ENCODE measurements around the gene SPATA17. TPM values are rescaled to one million over a fixed set of nuclear protein-coding genes. Genes with fewer than 3 reads are reported as not detected.

Gene SPATA17
- total RNA-seq, 3 donors from 2014 or later (not counting 1 experiment from before 2014, with no cell fraction given): not detected

DNA sequence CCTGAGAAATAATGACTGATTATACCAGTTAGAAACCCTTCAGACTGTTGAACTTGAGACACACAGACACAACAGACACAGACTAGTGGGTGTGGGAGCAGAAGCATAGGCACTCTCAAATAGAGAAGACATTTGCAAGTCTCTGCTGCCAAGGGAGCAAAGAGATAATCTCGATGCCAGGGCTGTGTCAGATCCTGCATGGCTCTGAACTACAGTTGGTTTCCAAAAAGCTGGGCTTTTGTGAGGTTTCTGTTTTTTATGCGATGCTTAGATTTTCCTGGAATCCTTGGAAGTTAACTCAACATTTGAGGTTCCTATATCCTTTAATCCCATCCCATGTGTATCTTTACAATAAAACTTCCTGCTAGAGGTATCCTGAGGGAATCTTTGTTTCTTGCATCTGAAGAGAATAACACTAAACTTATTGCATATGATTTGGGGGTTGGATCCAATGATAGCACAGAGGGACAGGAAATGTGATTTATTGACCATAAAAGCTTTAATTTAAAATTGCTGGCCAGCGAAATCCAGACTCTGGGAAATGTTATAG, 236.4 kb downstream of the SPATA17 start:
- TF ChIP-seq, protein P1, sequence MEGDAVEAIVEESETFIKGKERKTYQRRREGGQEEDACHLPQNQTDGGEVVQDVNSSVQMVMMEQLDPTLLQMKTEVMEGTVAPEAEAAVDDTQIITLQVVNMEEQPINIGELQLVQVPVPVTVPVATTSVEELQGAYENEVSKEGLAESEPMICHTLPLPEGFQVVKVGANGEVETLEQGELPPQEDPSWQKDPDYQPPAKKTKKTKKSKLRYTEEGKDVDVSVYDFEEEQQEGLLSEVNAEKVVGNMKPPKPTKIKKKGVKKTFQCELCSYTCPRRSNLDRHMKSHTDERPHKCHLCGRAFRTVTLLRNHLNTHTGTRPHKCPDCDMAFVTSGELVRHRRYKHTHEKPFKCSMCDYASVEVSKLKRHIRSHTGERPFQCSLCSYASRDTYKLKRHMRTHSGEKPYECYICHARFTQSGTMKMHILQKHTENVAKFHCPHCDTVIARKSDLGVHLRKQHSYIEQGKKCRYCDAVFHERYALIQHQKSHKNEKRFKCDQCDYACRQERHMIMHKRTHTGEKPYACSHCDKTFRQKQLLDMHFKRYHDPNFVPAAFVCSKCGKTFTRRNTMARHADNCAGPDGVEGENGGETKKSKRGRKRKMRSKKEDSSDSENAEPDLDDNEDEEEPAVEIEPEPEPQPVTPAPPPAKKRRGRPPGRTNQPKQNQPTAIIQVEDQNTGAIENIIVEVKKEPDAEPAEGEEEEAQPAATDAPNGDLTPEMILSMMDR (IDR thresholded peaks at IDR 0.05): no peak
- Mint-ChIP-seq H3K4me3 (no peak overlapping the region), H3K27ac (no peak overlapping the region), H3K9me3 (peaks cover 4 to 9% of the 10 kb centered on the region in 2 donors), H3K36me3 (no peaks in the 10 kb centered on the region), H3K27me3 (ENCODE audit: low read depth in 2 of 2) (no peaks in the 10 kb centered on the region), H3K4me1 (no peaks in the 10 kb centered on the region)
- Histone ChIP-seq H3K4me3 (ENCODE audit: low read length) (no peak overlapping the region), H3K27me3 (ENCODE audit: control insufficient read depth, insufficient read depth, low read length) (no peaks in the 10 kb centered on the region), H3K36me3 (ENCODE audit: control insufficient read depth, insufficient read depth, low read length) (no peaks in the 10 kb centered on the region), H3K27ac (ENCODE audit: low read length) (no peak overlapping the region), H3K4me1 (ENCODE audit: control insufficient read depth, insufficient read depth, low read length) (no peaks in the 10 kb centered on the region), H3K9me3 (ENCODE audit: control insufficient read depth, insufficient read depth, low read length) (no peaks in the 10 kb centered on the region)
- intact Hi-C loops (cut with micrococcal nuclease): no loop called here
- ATAC-seq: no peak
- DNase-seq: no peak
- 88% methylated on average over 2 of the region's 3 CpGs for WGBS (ENCODE audit: insufficient coverage)

- TF ChIP-seq, protein P1 (IDR thresholded peaks at IDR 0.05): no peak
- Mint-ChIP-seq H3K27ac (no peak overlapping the region), H3K4me1 (no peaks in the 10 kb centered on the region), H3K9me3 (peaks cover 10 to 17% of the 10 kb centered on the region in 2 donors), H3K4me3 (no peak overlapping the region), H3K27me3 (ENCODE audit: low read depth in 2 of 2) (no peaks in the 10 kb centered on the region), H3K36me3 (peaks cover 8% of the 10 kb centered on the region)
- H3K27me3 ChIP-seq (ENCODE audit: control insufficient read depth, insufficient read depth, low read length): no peaks in the 10 kb centered on the region
- H3K36me3 ChIP-seq (ENCODE audit: control insufficient read depth, insufficient read depth, low read length): no peaks in the 10 kb centered on the region
- H3K4me1 ChIP-seq (ENCODE audit: control insufficient read depth, insufficient read depth, low read length): no peaks in the 10 kb centered on the region
- peaks cover 2% of the 10 kb centered on the region for H3K9me3 ChIP-seq (ENCODE audit: control insufficient read depth, insufficient read depth, low read length)
- no peak for DNase-seq
- ATAC-seq: no peak
- intact Hi-C loops (cut with micrococcal nuclease): no loop called here
- no CpG with 5 or more reads among the region's 2 CpGs for WGBS (ENCODE audit: insufficient coverage)
- H3K27ac ChIP-seq (ENCODE audit: low read length): no peak overlapping the region
- H3K4me3 ChIP-seq (ENCODE audit: low read length): no peak overlapping the region
Measured at GRCh38 chr1:217871955-217872354, 240.8 kb downstream of the SPATA17 start.

DNA sequence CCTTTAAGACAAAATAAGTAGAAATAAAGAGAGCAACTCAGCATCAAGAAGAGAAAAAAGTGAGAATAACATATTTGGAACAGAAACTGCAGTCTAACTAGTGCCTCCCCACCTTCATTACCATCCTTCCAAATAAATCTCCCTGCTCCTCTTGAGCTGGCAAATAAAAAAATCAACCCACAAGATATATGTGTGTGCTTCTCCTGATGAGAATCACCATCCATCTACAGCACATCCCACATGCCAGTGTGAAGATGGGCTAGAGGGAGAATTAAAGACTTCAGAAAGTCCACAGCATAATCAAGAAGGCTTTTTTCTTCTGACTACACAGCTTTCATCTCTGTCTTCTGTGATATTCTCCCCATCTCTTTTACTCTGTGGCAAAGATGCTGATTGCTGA, 244.1 kb downstream of the SPATA17 start:
- Histone ChIP-seq H3K9me3 (ENCODE audit: control insufficient read depth, insufficient read depth, low read length) (peaks cover 2% of the 10 kb centered on the region), H3K27ac (ENCODE audit: low read length) (no peak overlapping the region), H3K4me3 (ENCODE audit: low read length) (no peak overlapping the region), H3K27me3 (ENCODE audit: control insufficient read depth, insufficient read depth, low read length) (no peaks in the 10 kb centered on the region), H3K36me3 (ENCODE audit: control insufficient read depth, insufficient read depth, low read length) (no peaks in the 10 kb centered on the region), H3K4me1 (ENCODE audit: control insufficient read depth, insufficient read depth, low read length) (no peaks in the 10 kb centered on the region)
- Mint-ChIP-seq H3K36me3 (peaks cover 8% of the 10 kb centered on the region), H3K4me3 (no peak overlapping the region), H3K9me3 (peaks cover 15 to 23% of the 10 kb centered on the region in 2 donors), H3K27me3 (ENCODE audit: low read depth in 2 of 2) (no peaks in the 10 kb centered on the region), H3K4me1 (no peaks in the 10 kb centered on the region), H3K27ac (no peak overlapping the region)
- ATAC-seq (no peak), DNase-seq (no peak)
- intact Hi-C loops (cut with micrococcal nuclease): no loop called here
- TF ChIP-seq, protein P1 (IDR thresholded peaks at IDR 0.05): no peak

DNA sequence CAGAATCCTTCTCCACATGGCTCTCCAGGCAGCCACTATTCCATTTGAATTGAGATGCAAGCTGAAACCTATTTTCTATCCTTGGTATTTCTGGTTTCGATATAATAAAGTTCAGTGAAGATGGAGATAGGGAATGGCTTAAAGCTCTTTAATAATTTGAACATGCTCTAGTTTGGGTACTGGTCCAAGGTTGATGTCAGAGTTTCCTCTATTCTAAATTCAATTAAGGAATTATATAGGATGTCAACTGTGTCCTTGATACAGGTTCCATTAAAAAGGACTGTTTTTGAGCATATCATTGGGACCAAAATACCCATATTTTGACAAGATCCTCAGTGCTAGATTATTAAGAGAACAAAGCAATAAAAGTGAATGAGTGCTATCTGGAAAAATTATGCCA, 245.3 kb downstream of the SPATA17 start:
- ATAC-seq (no peak), DNase-seq (no peak)
- peaks cover 2% of the 10 kb centered on the region for H3K9me3 ChIP-seq (ENCODE audit: control insufficient read depth, insufficient read depth, low read length)
- Mint-ChIP-seq H3K4me3 (no peak overlapping the region), H3K4me1 (no peaks in the 10 kb centered on the region), H3K27me3 (ENCODE audit: low read depth in 2 of 2) (no peaks in the 10 kb centered on the region), H3K9me3 (peaks cover 18 to 25% of the 10 kb centered on the region in 2 donors), H3K27ac (no peak overlapping the region), H3K36me3 (peaks cover 8% of the 10 kb centered on the region)
- intact Hi-C loops (cut with micrococcal nuclease): no loop called here
- H3K36me3 ChIP-seq (ENCODE audit: control insufficient read depth, insufficient read depth, low read length): no peaks in the 10 kb centered on the region
- H3K4me1 ChIP-seq (ENCODE audit: control insufficient read depth, insufficient read depth, low read length): no peaks in the 10 kb centered on the region
- no peaks in the 10 kb centered on the region for H3K27me3 ChIP-seq (ENCODE audit: control insufficient read depth, insufficient read depth, low read length)
- 100% methylated on average over 1 of the region's 1 CpG for WGBS (ENCODE audit: insufficient coverage)
- no peak overlapping the region for H3K4me3 ChIP-seq (ENCODE audit: low read length)
- TF ChIP-seq, protein P1 (IDR thresholded peaks at IDR 0.05): no peak
- H3K27ac ChIP-seq (ENCODE audit: low read length): no peak overlapping the region

Measured in natural killer cell (primary cell).